Measurements from ENCODE around the gene AXIN2. TPM values are rescaled to one million over a fixed set of nuclear protein-coding genes. Genes with fewer than 3 reads are reported as not detected.

The AXIN2 gene
- total RNA-seq, 4 donors from 2014 or later, result 9.8 to 36.9 (median 19.8) TPM

GRCh38 chr17:65533056-65533745 lies 28.2 kb downstream of the AXIN2 start:
- Histone ChIP-seq H3K27me3 (no peaks in the 10 kb centered on the region), H3K27ac (no peak overlapping the region), H3K4me1 (peaks cover 24% of the 10 kb centered on the region), H3K9me3 (no peaks in the 10 kb centered on the region), H3K36me3 (peaks cover 87% of the 10 kb centered on the region), H3K4me3 (no peak overlapping the region)
- peak in 1 of 2 donors; percentile 60 for DNase-seq (ENCODE audit: low spot score in 2 of 2)
- WGBS, result 83% methylated on average over 13 of the region's 13 CpGs
- no peak for TF ChIP-seq EP300 (IDR thresholded peaks at IDR 0.05)
- TF ChIP-seq POLR2AphosphoS5 (IDR thresholded peaks at IDR 0.05), result no peak
- TF ChIP-seq, protein P1, sequence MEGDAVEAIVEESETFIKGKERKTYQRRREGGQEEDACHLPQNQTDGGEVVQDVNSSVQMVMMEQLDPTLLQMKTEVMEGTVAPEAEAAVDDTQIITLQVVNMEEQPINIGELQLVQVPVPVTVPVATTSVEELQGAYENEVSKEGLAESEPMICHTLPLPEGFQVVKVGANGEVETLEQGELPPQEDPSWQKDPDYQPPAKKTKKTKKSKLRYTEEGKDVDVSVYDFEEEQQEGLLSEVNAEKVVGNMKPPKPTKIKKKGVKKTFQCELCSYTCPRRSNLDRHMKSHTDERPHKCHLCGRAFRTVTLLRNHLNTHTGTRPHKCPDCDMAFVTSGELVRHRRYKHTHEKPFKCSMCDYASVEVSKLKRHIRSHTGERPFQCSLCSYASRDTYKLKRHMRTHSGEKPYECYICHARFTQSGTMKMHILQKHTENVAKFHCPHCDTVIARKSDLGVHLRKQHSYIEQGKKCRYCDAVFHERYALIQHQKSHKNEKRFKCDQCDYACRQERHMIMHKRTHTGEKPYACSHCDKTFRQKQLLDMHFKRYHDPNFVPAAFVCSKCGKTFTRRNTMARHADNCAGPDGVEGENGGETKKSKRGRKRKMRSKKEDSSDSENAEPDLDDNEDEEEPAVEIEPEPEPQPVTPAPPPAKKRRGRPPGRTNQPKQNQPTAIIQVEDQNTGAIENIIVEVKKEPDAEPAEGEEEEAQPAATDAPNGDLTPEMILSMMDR (IDR thresholded peaks at IDR 0.05), result no peak
- no peak for TF ChIP-seq POLR2A (IDR thresholded peaks at IDR 0.05)

DNA sequence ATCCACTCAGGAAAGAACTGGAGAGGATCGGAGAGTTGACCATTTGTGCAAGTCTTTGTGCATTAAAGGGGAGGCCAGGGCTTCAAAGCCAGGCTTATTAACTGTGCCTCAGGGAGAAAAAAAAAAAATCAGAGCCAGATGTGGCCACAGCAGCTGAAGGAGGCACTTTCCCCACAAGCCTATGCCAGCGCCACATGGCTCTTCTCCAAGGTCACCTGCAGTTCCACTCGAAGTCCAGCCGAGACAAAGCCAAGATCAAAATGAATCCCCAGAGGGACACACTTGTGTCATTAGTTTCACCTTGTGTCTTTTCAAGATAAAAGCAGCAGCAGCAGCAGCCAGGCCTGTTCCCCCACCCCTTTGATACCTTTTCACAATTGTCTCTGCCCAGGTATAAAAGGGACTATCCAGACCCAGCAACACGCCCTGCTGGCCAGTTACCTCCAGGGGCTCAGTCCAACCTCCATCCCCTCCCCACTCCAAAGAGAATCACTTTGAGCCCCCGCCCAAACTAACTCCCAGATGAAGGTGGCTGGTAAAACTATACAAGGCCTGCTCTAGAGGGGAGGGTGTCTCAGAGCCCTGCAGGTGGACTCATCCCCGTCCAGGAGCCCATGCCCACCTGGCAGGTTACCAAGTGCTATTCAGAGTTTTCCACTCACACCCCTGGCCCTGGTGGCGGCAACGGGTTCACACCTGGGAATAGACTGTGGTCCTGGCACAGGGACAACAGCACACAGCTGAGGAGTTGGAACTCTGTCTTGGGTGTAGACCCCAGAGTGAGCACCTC lies 29.2 kb downstream of the AXIN2 start:
- WGBS, result 46% methylated on average over 9 of the region's 9 CpGs
- DNase-seq (ENCODE audit: low spot score in 2 of 2), result peak in 1 of 2 donors; percentile 67
- H3K4me1 ChIP-seq, result peaks cover 24% of the 10 kb centered on the region

GRCh38 chr17:65531256-65532100 lies 30.0 kb downstream of the AXIN2 start:
- no peak overlapping the region for H3K4me3 ChIP-seq
- peak overlapping the region; percentile 34 for H3K27ac ChIP-seq
- peaks cover 24% of the 10 kb centered on the region for H3K4me1 ChIP-seq
- TF ChIP-seq EP300 (IDR thresholded peaks at IDR 0.05), result no peak
- no peak for TF ChIP-seq POLR2A (IDR thresholded peaks at IDR 0.05)
- TF ChIP-seq, protein P1 (IDR thresholded peaks at IDR 0.05), result peak in 1 of 2 donors; percentile 11
- TF ChIP-seq POLR2AphosphoS5 (IDR thresholded peaks at IDR 0.05), result no peak
- WGBS, result 29% methylated on average over 16 of the region's 16 CpGs
- DNase-seq (ENCODE audit: low spot score in 2 of 2), result peak in 1 of 2 donors; percentile 78
- H3K9me3 ChIP-seq, result no peaks in the 10 kb centered on the region
- H3K36me3 ChIP-seq, result peaks cover 75% of the 10 kb centered on the region
- no peaks in the 10 kb centered on the region for H3K27me3 ChIP-seq

More for the DNA sequence above, 29.2 kb downstream of the AXIN2 start:
- Histone ChIP-seq H3K9me3 (no peaks in the 10 kb centered on the region), H3K27ac (peak overlapping the region; percentile 34), H3K4me3 (no peak overlapping the region), H3K27me3 (no peaks in the 10 kb centered on the region), H3K36me3 (peaks cover 84% of the 10 kb centered on the region)
- TF ChIP-seq EP300 (IDR thresholded peaks at IDR 0.05) (no peak), POLR2AphosphoS5 (IDR thresholded peaks at IDR 0.05) (no peak), POLR2A (IDR thresholded peaks at IDR 0.05) (no peak)
- TF ChIP-seq, protein P1 (IDR thresholded peaks at IDR 0.05), result no peak

- Histone ChIP-seq H3K4me1 (peaks cover 24% of the 10 kb centered on the region), H3K36me3 (peaks cover 67% of the 10 kb centered on the region), H3K9me3 (no peaks in the 10 kb centered on the region), H3K27ac (no peak overlapping the region), H3K4me3 (no peak overlapping the region), H3K27me3 (no peaks in the 10 kb centered on the region)
- TF ChIP-seq EP300 (IDR thresholded peaks at IDR 0.05), result no peak
- TF ChIP-seq POLR2AphosphoS5 (IDR thresholded peaks at IDR 0.05), result no peak
- TF ChIP-seq, protein P1 (IDR thresholded peaks at IDR 0.05), result no peak
- TF ChIP-seq POLR2A (IDR thresholded peaks at IDR 0.05), result no peak
- 68% methylated on average over 10 of the region's 10 CpGs for WGBS
- peak in 1 of 2 donors; percentile 69 for DNase-seq (ENCODE audit: low spot score in 2 of 2)
Measured at GRCh38 chr17:65530523-65531255, 30.8 kb downstream of the AXIN2 start.
